Measurements from ENCODE around the gene ASPG.

- TF ChIP-seq, protein P1, sequence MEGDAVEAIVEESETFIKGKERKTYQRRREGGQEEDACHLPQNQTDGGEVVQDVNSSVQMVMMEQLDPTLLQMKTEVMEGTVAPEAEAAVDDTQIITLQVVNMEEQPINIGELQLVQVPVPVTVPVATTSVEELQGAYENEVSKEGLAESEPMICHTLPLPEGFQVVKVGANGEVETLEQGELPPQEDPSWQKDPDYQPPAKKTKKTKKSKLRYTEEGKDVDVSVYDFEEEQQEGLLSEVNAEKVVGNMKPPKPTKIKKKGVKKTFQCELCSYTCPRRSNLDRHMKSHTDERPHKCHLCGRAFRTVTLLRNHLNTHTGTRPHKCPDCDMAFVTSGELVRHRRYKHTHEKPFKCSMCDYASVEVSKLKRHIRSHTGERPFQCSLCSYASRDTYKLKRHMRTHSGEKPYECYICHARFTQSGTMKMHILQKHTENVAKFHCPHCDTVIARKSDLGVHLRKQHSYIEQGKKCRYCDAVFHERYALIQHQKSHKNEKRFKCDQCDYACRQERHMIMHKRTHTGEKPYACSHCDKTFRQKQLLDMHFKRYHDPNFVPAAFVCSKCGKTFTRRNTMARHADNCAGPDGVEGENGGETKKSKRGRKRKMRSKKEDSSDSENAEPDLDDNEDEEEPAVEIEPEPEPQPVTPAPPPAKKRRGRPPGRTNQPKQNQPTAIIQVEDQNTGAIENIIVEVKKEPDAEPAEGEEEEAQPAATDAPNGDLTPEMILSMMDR (IDR thresholded peaks at IDR 0.05), result no peak
- TF ChIP-seq ZFX (IDR thresholded peaks at IDR 0.05; ENCODE audit: borderline replicate concordance), result no peak
These were observed 1.1 kb upstream of the ASPG start for GRCh38 chr14:104084251-104085002.
